Right lobe of liver (tissue), 6 donors: ENCODE measurements around the gene TRAPPC12. TPM values are rescaled to one million over a fixed set of nuclear protein-coding genes. Genes with fewer than 3 reads are reported as not detected.
A peak's percentile ranks its signal among the peaks of the same experiment; 100 is the strongest.
"Not testable (repeated sequence)": the region's sequence is repeated elsewhere in the genome, so short reads cannot be mapped to it uniquely, and the experiment has no call there.

Experiments
- ATAC-seq, 4 donors: fragments of 200-7000 bp; cut with Tn5 transposase; one replicate each; pipeline ENCODE4 v1.9.1; 2020; ENCODE audit warnings: mild to moderate bottlenecking in 4 of 4, moderate library complexity in 4 of 4
- DNase-seq, 3 donors: peaks; one replicate each; pipeline ENCODE4 v3.0.0-alpha.2; 2020
- H3K27ac ChIP-seq, 3 donors: fragments of 200-600 bp; one replicate each; pipeline ENCODE4 v1.8.0; 2022
- H3K27me3 ChIP-seq, 2 donors: fragments of 200-600 bp; one replicate each; pipeline ENCODE4 v1.8.0; 2022
- H3K36me3 ChIP-seq, 4 donors: fragments of 200-600 bp; sonication (generic) in 1 of 4; one replicate each; pipeline versions ENCODE4 v1.5.1 to v1.8.0; 2017 to 2022; ENCODE audit warnings: control low read depth in 1 of 4
- H3K4me1 ChIP-seq, 4 donors: fragments of 200-600 bp; sonication (generic) in 1 of 4; one replicate each; pipeline versions ENCODE4 v1.5.1 to v1.8.0; 2017 to 2022; ENCODE audit warnings: control low read depth in 1 of 4
- H3K4me3 ChIP-seq, 3 donors: fragments of 200-600 bp; one replicate each; pipeline ENCODE4 v1.8.0; 2022
- H3K9me3 ChIP-seq, 4 donors: fragments of 200-600 bp; sonication (generic) in 1 of 4; one replicate each; pipeline versions ENCODE4 v1.5.1 to v1.8.0; 2017 to 2022; ENCODE audit warnings: control low read depth in 1 of 4
- CTCF ChIP-seq, 4 donors: fragments of 200-600 bp in 3 of 4; fragments of 450-650 bp in 1 of 4; IDR thresholded peaks; one replicate each; pipeline versions ENCODE4 v1.5.1 to v1.8.0; 2016 to 2022; ENCODE audit warnings: antibody characterized with exemption in 4 of 4, mild to moderate bottlenecking in 2 of 4
- POLR2A ChIP-seq: fragments of 450-650 bp; IDR thresholded peaks from one replicate; pipeline ENCODE4 v1.6.1; 2017; ENCODE audit warnings: antibody characterized with exemption, mild to moderate bottlenecking
- WGBS: methylation state at CpG from one replicate; pipeline ENCODE4 v1.1.6; 2018; ENCODE audit warnings: low coverage, low lambda C conversion rate; ENCODE audit not compliant: insufficient coverage; ENCODE audit errors: missing lambda C conversion rate; 5-methylcytosine and 5-hydroxymethylcytosine counted together
- intact Hi-C, 2 donors: fragments of 100-400 bp; cut with DNase I; formaldehyde crosslinking; loops; one replicate each; pipeline versions ENCODE4 v1.11.2 to v1.14.1; 2022
- total RNA-seq, 6 experiments: library from RNA; depleted of rRNA in 2 of 6; stranded (reverse); fragments of >200 nt in 2 of 6; fragmentation: NEBNext Ultra II Directional in 3 of 6; extraction: Animal tissue kit (Norgen Biotek cat#: 25700) in 3 of 6; gene quantifications; one replicate each; pipeline versions ENCODE4 v1.1.0 to v1.2.4, GENCODE V29; 2016 to 2023
- donor health status: DM: no; HTN: yes; CAD: no.
- donor health status: DM: no; HTN: no; CAD: no.
- donor health status: DM: no; HTN: no; CAD: no.
- donor health status: DM: no; HTN: yes; CAD: no.
- donor health status: DM: no; HTN: yes; CAD: no.

Gene TRAPPC12
- total RNA-seq, 6 experiments from 2014 or later = 39.2 to 92.4 (median 47.8) TPM

- WGBS = 74% methylated on average over 4 of the region's 8 CpGs
- Histone ChIP-seq H3K9me3 (no peaks in the 10 kb centered on the region), H3K4me1 (no peaks in the 10 kb centered on the region), H3K4me3 (no peak overlapping the region), H3K27ac (no peak overlapping the region), H3K27me3 (no peaks in the 10 kb centered on the region), H3K36me3 (peaks cover 0 to 2% (median 0%) of the 10 kb centered on the region in 4 donors)
- intact Hi-C loops = no loop called here
- TF ChIP-seq CTCF (IDR thresholded peaks at IDR 0.05) = no peak
- no peak for TF ChIP-seq POLR2A
- no peak for ATAC-seq
- DNase-seq = no peak
Observed at GRCh38 chr2:3355951-3356569, 23.4 kb upstream of the TRAPPC12 start.

- WGBS = 75% methylated on average over 2 of the region's 2 CpGs
Observed at GRCh38 chr2:3356799-3357198, 22.7 kb upstream of the TRAPPC12 start.

GRCh38 chr2:3357446-3357845 is 22.0 kb upstream of the TRAPPC12 start:
- intact Hi-C loops, H3K9me3 ChIP-seq, DNase-seq, H3K27me3 ChIP-seq, ATAC-seq, H3K36me3 ChIP-seq, H3K4me1 ChIP-seq, H3K4me3 ChIP-seq, H3K27ac ChIP-seq: not testable (repeated sequence)
- 86% methylated on average over 2 of the region's 2 CpGs for WGBS

More at GRCh38 chr2:3356799-3357198, 22.7 kb upstream of the TRAPPC12 start:
- no peak overlapping the region for H3K4me3 ChIP-seq
- H3K36me3 ChIP-seq = peaks cover 0 to 2% (median 0%) of the 10 kb centered on the region in 4 donors
- no peaks in the 10 kb centered on the region for H3K9me3 ChIP-seq
- no peaks in the 10 kb centered on the region for H3K4me1 ChIP-seq
- no peaks in the 10 kb centered on the region for H3K27me3 ChIP-seq
- DNase-seq (no peak), ATAC-seq (no peak)
- intact Hi-C loops = no loop called here
- H3K27ac ChIP-seq = no peak overlapping the region
- TF ChIP-seq CTCF (IDR thresholded peaks at IDR 0.05) = no peak

GRCh38 chr2:3357926-3358325 is 21.6 kb upstream of the TRAPPC12 start:
- H3K36me3 ChIP-seq = peaks cover 0 to 2% (median 0%) of the 10 kb centered on the region in 4 donors
- no peak overlapping the region for H3K27ac ChIP-seq
- no peak for DNase-seq
- WGBS = 93% methylated on average over 8 of the region's 8 CpGs
- H3K9me3 ChIP-seq = no peaks in the 10 kb centered on the region
- H3K4me3 ChIP-seq = no peak overlapping the region
- no peak for ATAC-seq
- no peaks in the 10 kb centered on the region for H3K4me1 ChIP-seq
- TF ChIP-seq POLR2A (no peak), CTCF (IDR thresholded peaks at IDR 0.05) (no peak)
- intact Hi-C loops = no loop called here
- no peaks in the 10 kb centered on the region for H3K27me3 ChIP-seq

- Histone ChIP-seq H3K27me3 (no peaks in the 10 kb centered on the region), H3K4me1 (no peaks in the 10 kb centered on the region), H3K9me3 (no peaks in the 10 kb centered on the region), H3K27ac (no peak overlapping the region), H3K36me3 (no peaks in the 10 kb centered on the region), H3K4me3 (no peak overlapping the region)
- TF ChIP-seq POLR2A = no peak
- TF ChIP-seq CTCF (IDR thresholded peaks at IDR 0.05) = no peak
- intact Hi-C loops = no loop called here
- WGBS = 93% methylated on average over 14 of the region's 17 CpGs
- peak in 1 of 4 donors; percentile 22 for ATAC-seq
- DNase-seq = no peak
Observed at GRCh38 chr2:3361518-3362389, 17.7 kb upstream of the TRAPPC12 start.
